NCI-H1417 treated with DMSO at 0.1 percent for 48 hours (cell line): ENCODE data around the gene EML6.
"Not testable (repeated sequence)": the region's sequence is repeated elsewhere in the genome, so short reads cannot be mapped to it uniquely, and the experiment has no call there.

Source experiments
- DNase-seq: peaks from one replicate; lab custom pipeline; 2025; lab: John Stamatoyannopoulos, UW

EML6 gene

GRCh38 chr2:54723131-54723995 is at the start of gene EML6:
EML6 (plus strand) TSS chr2:54723662; CDS start chr2:54725062, 1,400 bp downstream.
- DNase-seq: peak; percentile 97

- no peak for DNase-seq
Measured at GRCh38 chr2:54675281-54675680, 48.2 kb upstream of the EML6 start.

- DNase-seq: no peak
Measured at GRCh38 chr2:54675738-54676137, 47.7 kb upstream of the EML6 start.

- no peak for DNase-seq
Measured at GRCh38 chr2:54676656-54677055, 46.8 kb upstream of the EML6 start.

- DNase-seq: no peak
Measured at GRCh38 chr2:54677476-54678265, 45.8 kb upstream of the EML6 start.

- no peak for DNase-seq
Measured at GRCh38 chr2:54678719-54679118, 44.7 kb upstream of the EML6 start.

- no peak for DNase-seq
Measured at GRCh38 chr2:54680397-54681041, 42.9 kb upstream of the EML6 start.

GRCh38 chr2:54681416-54681815 is 42.0 kb upstream of the EML6 start:
- DNase-seq: no peak

GRCh38 chr2:54683596-54683995 is 39.9 kb upstream of the EML6 start:
- no peak for DNase-seq

GRCh38 chr2:54685263-54685775 is 38.1 kb upstream of the EML6 start:
- no peak for DNase-seq

- no peak for DNase-seq
Measured at GRCh38 chr2:54687595-54688152, 35.8 kb upstream of the EML6 start.

GRCh38 chr2:54691445-54692135 is 31.9 kb upstream of the EML6 start:
- DNase-seq: no peak

- no peak for DNase-seq
Measured at GRCh38 chr2:54692556-54692955, 30.9 kb upstream of the EML6 start.

- no peak for DNase-seq
Measured at GRCh38 chr2:54695378-54695777, 28.1 kb upstream of the EML6 start.

- DNase-seq: no peak
Measured at GRCh38 chr2:54697934-54698333, 25.5 kb upstream of the EML6 start.

- not testable (repeated sequence) for DNase-seq
Measured at GRCh38 chr2:54698926-54699325, 24.5 kb upstream of the EML6 start.

- DNase-seq: no peak
Measured at GRCh38 chr2:54699665-54700064, 23.8 kb upstream of the EML6 start.

- DNase-seq: no peak
Measured at GRCh38 chr2:54701029-54701428, 22.4 kb upstream of the EML6 start.

- DNase-seq: no peak
Measured at GRCh38 chr2:54704238-54704637, 19.2 kb upstream of the EML6 start.

GRCh38 chr2:54704688-54705605 is 18.5 kb upstream of the EML6 start:
- peak; percentile 8 for DNase-seq
